Neuronal stem cell (in vitro differentiated cells): ENCODE results near the gene ALPK3.

Experiments
- DNase-seq: peaks from one replicate; pipeline ENCODE4 v3.0.0-alpha.2; 2013; ENCODE audit warnings: low spot score
- H2AFZ ChIP-seq: one replicate; pipeline ENCODE4 v1.6.1; 2013; ENCODE audit warnings: mild to moderate bottlenecking, low read length, inconsistent platforms
- H2AK5ac ChIP-seq: 2 replicates; pipeline ENCODE4 v1.6.1; 2013; ENCODE audit warnings: low read depth, mild to moderate bottlenecking, inconsistent platforms, low read length, moderate library complexity, mixed read lengths
- H2BK120ac ChIP-seq: 2 replicates; pipeline ENCODE4 v1.6.1; 2013; ENCODE audit warnings: low read depth, mild to moderate bottlenecking, inconsistent platforms, low read length, moderate library complexity, mixed read lengths
- H2BK12ac ChIP-seq: one replicate; pipeline ENCODE4 v1.6.1; 2013; ENCODE audit warnings: low read length, inconsistent platforms
- H2BK15ac ChIP-seq: 2 replicates; pipeline ENCODE4 v1.6.1; 2013; ENCODE audit warnings: mild to moderate bottlenecking, low read length, inconsistent platforms, mixed read lengths
- H2BK5ac ChIP-seq: one replicate; pipeline ENCODE4 v1.6.1; 2013; ENCODE audit warnings: inconsistent platforms, mild to moderate bottlenecking, low read length, moderate library complexity
- H3K14ac ChIP-seq: one replicate; pipeline ENCODE4 v1.6.1; 2013; ENCODE audit warnings: low read length, inconsistent platforms
- H3K18ac ChIP-seq: 2 replicates; pipeline ENCODE4 v1.6.1; 2013; ENCODE audit warnings: low read length, inconsistent platforms
- H3K23ac ChIP-seq: 2 replicates; pipeline ENCODE4 v1.6.1; 2013; ENCODE audit warnings: low read depth, mild to moderate bottlenecking, mixed read lengths, low read length, inconsistent platforms; ENCODE audit not compliant: poor library complexity
- H3K27ac ChIP-seq: replicated peaks from 3 replicates; pipeline ENCODE4 v1.5.1; 2013; ENCODE audit warnings: low read length, inconsistent platforms
- H3K27me3 ChIP-seq, 3 experiments: 2 replicates each; pipeline ENCODE4 v1.6.1; 2013; ENCODE audit warnings: low read length in 3 of 3, mild to moderate bottlenecking in 2 of 3, inconsistent platforms in 1 of 3, low read depth in 1 of 3, mixed read lengths in 1 of 3, moderate library complexity in 1 of 3; ENCODE audit not compliant: control insufficient read depth in 3 of 3, insufficient read depth in 3 of 3
- H3K36me3 ChIP-seq, 2 donors: replicated peaks in 1 of 2; 2 replicates each; pipeline ENCODE4 v1.6.1; 2013; ENCODE audit warnings: low read length in 2 of 2; ENCODE audit not compliant: control insufficient read depth in 2 of 2, insufficient read depth in 2 of 2
- H3K4ac ChIP-seq: 2 replicates; pipeline ENCODE4 v1.6.1; 2013; ENCODE audit warnings: inconsistent platforms, mild to moderate bottlenecking, low read length, moderate library complexity
- H3K4me1 ChIP-seq, 2 donors: 1 replicate in 1 of 2; 2 replicates in 1 of 2; pipeline ENCODE4 v1.6.1; 2013; ENCODE audit warnings: low read length in 2 of 2, low read depth in 1 of 2; ENCODE audit not compliant: control insufficient read depth in 2 of 2, insufficient read depth in 1 of 2
- H3K4me2 ChIP-seq: one replicate; pipeline ENCODE4 v1.6.1; 2013; ENCODE audit warnings: mild to moderate bottlenecking, low read length, inconsistent platforms; ENCODE audit not compliant: insufficient read depth, poor library complexity, severe bottlenecking
- H3K4me3 ChIP-seq, 2 donors: 2 replicates each; pipeline ENCODE4 v1.5.1; 2013; ENCODE audit warnings: low read length in 2 of 2, mild to moderate bottlenecking in 2 of 2, inconsistent platforms in 1 of 2, moderate library complexity in 1 of 2
- H3K79me1 ChIP-seq: one replicate; pipeline ENCODE4 v1.6.1; 2013; ENCODE audit warnings: low read depth, mild to moderate bottlenecking, inconsistent platforms, low read length, moderate library complexity
- H3K9ac ChIP-seq: one replicate; pipeline ENCODE4 v1.6.1; 2013; ENCODE audit warnings: mild to moderate bottlenecking, low read depth, low read length, inconsistent platforms; ENCODE audit not compliant: poor library complexity
- H3K9me3 ChIP-seq, 2 donors: replicated peaks in 1 of 2; 2 replicates each; pipeline versions ENCODE3 to v1.6.1; 2013; ENCODE audit warnings: low read length in 2 of 2, mild to moderate bottlenecking in 2 of 2, inconsistent platforms in 1 of 2, low read depth in 1 of 2, mixed read lengths in 1 of 2, moderate library complexity in 1 of 2; ENCODE audit not compliant: control insufficient read depth in 2 of 2, insufficient read depth in 1 of 2
- H4K8ac ChIP-seq: one replicate; pipeline ENCODE4 v1.6.1; 2013; ENCODE audit warnings: low read depth, mild to moderate bottlenecking, inconsistent platforms, low read length, moderate library complexity
- H4K91ac ChIP-seq: one replicate; pipeline ENCODE4 v1.6.1; 2013; ENCODE audit warnings: low read length, low read depth, mild to moderate bottlenecking, inconsistent platforms; ENCODE audit not compliant: poor library complexity
- WGBS, 2 donors: extraction: QIAGEN DNeasy Blood & Tissue Kit; methylation state at CpG; one replicate each; pipeline ENCODE4 v1.1.7; 2013; ENCODE audit warnings: missing lambda C conversion rate in 2 of 2, mixed read lengths in 1 of 2; ENCODE audit not compliant: insufficient read length in 2 of 2, insufficient replicate concordance in 1 of 2; ENCODE audit errors: extremely low coverage in 2 of 2; 5-methylcytosine and 5-hydroxymethylcytosine counted together

ALPK3 gene

DNA sequence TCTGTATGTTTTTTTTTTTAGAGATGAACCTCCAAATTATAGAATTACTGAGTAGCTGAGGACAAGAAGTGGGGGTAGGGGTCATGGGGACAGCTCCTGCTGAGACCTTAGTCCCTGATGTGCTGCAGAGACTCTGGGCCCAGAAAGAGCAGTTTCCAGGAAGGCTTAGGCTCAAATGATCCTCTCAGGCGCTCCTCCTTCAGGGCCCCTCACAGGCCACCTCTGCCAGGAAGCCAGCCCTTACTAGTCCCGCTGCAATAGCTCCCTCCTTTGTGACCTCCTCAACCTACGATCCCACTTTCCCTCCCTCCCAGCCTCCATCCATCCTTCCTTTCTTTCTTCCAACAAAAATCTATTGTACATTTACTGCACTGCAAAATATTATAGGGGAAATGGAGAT lies 91.9 kb downstream of the ALPK3 start:
- H2BK120ac ChIP-seq = no peak overlapping the region
- no peaks in the 10 kb centered on the region for H3K9me3 ChIP-seq
- no peak overlapping the region for H2BK12ac ChIP-seq
- H3K18ac ChIP-seq = no peak overlapping the region
- no peak overlapping the region for H3K4ac ChIP-seq
- H3K4me3 ChIP-seq = no peak overlapping the region
- H4K8ac ChIP-seq = no peak overlapping the region
- no peak overlapping the region for H2AK5ac ChIP-seq
- no peak overlapping the region for H2BK5ac ChIP-seq
- no peak overlapping the region for H3K4me2 ChIP-seq
- H3K27me3 ChIP-seq = peaks cover 0 to 5% (median 0%) of the 10 kb centered on the region in 3 experiments
- H2AFZ ChIP-seq = no peak overlapping the region
- H3K9ac ChIP-seq = no peak overlapping the region
- H4K91ac ChIP-seq = no peak overlapping the region
- H3K79me1 ChIP-seq = no peaks in the 10 kb centered on the region
- no peaks in the 10 kb centered on the region for H3K4me1 ChIP-seq
- no peak overlapping the region for H3K23ac ChIP-seq
- H3K27ac ChIP-seq = no peak overlapping the region
- WGBS, 2 donors = no CpG with 5 or more reads among the region's 3 CpGs
- H2BK15ac ChIP-seq = no peak overlapping the region
- H3K14ac ChIP-seq = no peak overlapping the region
- DNase-seq = no peak
- H3K36me3 ChIP-seq = no peaks in the 10 kb centered on the region

DNA sequence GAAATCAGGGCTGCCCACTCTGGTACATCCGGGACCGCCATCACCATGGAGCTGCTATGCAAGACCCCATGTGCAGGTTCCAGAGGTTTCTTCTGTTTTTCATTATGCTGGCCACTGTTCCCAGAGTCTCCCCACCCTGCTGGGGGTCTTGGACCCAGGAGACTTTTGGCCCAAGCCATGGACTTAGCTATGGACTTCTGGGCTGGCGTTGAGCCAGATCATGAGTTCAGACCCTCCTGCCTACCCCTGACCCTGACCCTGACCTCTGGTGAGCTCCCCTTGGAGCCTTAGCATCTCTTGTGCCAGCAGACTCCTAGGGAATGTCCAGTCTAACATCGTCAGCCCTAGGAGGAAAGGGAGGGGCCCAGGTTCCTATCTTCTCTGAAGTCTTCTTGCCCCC lies 92.6 kb downstream of the ALPK3 start:
- H3K4me1 ChIP-seq = no peaks in the 10 kb centered on the region
- no peak overlapping the region for H2BK5ac ChIP-seq
- no peak overlapping the region for H3K4ac ChIP-seq
- WGBS, 2 donors = no CpG with 5 or more reads among the region's 4 CpGs
- H3K79me1 ChIP-seq = no peaks in the 10 kb centered on the region
- no peak overlapping the region for H3K27ac ChIP-seq
- no peak overlapping the region for H3K9ac ChIP-seq
- no peak for DNase-seq
- no peak overlapping the region for H2AK5ac ChIP-seq
- no peaks in the 10 kb centered on the region for H3K9me3 ChIP-seq
- no peak overlapping the region for H2BK12ac ChIP-seq
- H4K91ac ChIP-seq = no peak overlapping the region
- H3K14ac ChIP-seq = no peak overlapping the region
- no peak overlapping the region for H3K18ac ChIP-seq
- no peaks in the 10 kb centered on the region for H3K36me3 ChIP-seq
- H2BK15ac ChIP-seq = no peak overlapping the region
- H3K4me3 ChIP-seq = no peak overlapping the region
- peaks cover 0 to 5% (median 0%) of the 10 kb centered on the region in 3 experiments for H3K27me3 ChIP-seq
- H2AFZ ChIP-seq = no peak overlapping the region
- no peak overlapping the region for H3K23ac ChIP-seq
- H3K4me2 ChIP-seq = no peak overlapping the region
- H2BK120ac ChIP-seq = no peak overlapping the region
- H4K8ac ChIP-seq = no peak overlapping the region

DNA sequence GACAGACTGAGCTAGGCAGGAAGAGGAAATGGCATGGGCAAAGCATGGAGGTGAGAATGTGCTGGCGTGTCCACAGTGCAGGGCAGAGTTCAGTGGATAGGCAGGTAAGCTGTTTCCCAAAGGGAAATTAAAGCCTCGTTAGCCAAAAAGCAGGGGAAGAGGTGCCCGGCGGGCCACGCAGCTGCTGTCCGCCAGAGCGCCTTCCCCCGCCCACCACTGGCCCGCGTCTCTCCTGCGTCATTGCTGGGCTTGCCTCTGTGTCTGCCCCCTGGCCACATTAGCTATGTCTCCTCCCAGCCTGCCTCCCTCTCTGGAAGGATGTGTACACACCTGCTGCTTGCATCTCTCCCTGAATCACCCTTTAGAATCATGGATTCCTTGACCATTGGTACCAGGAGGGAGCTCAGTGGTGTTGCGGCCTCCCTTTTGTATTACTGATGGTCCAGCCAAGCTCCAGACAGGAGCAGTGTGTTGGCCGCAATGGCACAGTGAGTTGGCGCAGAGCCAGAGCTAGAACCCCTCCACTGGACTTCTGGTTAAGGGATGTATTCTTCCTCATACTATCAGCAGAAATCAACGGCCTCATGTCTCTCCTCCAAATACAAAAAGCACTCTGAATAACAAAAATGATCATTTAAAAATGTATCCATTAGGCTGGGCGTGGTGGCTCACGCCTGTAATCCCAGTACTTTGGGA lies 93.9 kb downstream of the ALPK3 start:
- Histone ChIP-seq H3K23ac (no peak overlapping the region), H3K9ac (no peak overlapping the region), H3K4ac (no peak overlapping the region), H2BK15ac (no peak overlapping the region), H2AK5ac (no peak overlapping the region), H3K18ac (no peak overlapping the region), H2BK5ac (no peak overlapping the region), H3K4me3 (no peak overlapping the region), H3K79me1 (no peaks in the 10 kb centered on the region), H3K27ac (no peak overlapping the region), H4K8ac (no peak overlapping the region), H2AFZ (no peak overlapping the region), H4K91ac (no peak overlapping the region), H3K27me3 (peaks cover 0 to 5% (median 0%) of the 10 kb centered on the region in 3 experiments), H3K36me3 (no peaks in the 10 kb centered on the region), H3K4me1 (no peaks in the 10 kb centered on the region), H2BK12ac (no peak overlapping the region), H3K4me2 (no peak overlapping the region), H3K14ac (no peak overlapping the region), H3K9me3 (no peaks in the 10 kb centered on the region), H2BK120ac (no peak overlapping the region)
- no peak for DNase-seq
- WGBS, 2 donors = no CpG with 5 or more reads among the region's 17 CpGs

DNA sequence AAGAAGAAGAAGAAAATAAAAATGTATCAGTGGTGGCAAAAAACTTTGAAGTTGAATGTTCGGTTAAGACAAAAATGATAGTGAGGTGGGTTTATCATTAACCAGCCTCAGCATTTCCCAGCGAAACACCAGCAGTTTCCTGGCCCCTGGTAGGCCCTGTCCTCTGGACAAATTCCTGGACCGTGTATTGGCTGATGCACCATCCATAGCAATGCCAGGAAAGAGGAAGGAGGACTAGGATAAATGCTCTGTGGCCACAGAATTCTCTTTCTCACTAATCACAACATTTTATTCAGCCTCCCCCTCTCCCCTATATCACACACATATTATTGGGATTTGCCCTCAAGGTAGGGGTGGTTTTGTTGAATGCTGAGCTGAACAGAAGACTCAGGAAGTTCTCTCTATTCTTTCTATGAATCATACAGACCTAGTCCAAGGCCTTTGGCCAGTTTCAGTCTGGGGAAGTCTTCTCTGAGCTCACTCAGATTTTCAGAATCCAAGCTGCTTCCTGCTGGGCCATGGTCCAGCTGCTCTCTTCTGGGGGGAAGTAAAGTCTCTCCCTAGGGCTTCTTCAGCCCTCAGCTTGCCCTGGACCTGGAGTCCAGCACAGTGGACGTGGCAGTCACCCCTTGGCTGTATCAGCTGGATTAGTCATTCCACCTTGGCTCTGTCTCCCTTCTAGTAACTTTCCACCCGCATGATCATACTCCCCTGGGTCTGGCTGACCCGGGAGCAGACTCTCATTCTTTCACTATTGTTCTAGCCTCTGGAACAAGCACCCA lies 94.9 kb downstream of the ALPK3 start:
- no peaks in the 10 kb centered on the region for H3K4me1 ChIP-seq
- no peaks in the 10 kb centered on the region for H3K79me1 ChIP-seq
- no peak overlapping the region for H2BK5ac ChIP-seq
- no peak overlapping the region for H3K4me3 ChIP-seq
- H4K91ac ChIP-seq = no peak overlapping the region
- H2BK120ac ChIP-seq = no peak overlapping the region
- no peak overlapping the region for H3K23ac ChIP-seq
- H4K8ac ChIP-seq = no peak overlapping the region
- no peak overlapping the region for H3K9ac ChIP-seq
- no peak overlapping the region for H2BK15ac ChIP-seq
- no peaks in the 10 kb centered on the region for H3K9me3 ChIP-seq
- no CpG with 5 or more reads among the region's 6 CpGs for WGBS, 2 donors
- DNase-seq = no peak
- H3K27me3 ChIP-seq = peaks cover 0 to 5% (median 0%) of the 10 kb centered on the region in 3 experiments
- no peaks in the 10 kb centered on the region for H3K36me3 ChIP-seq
- no peak overlapping the region for H3K4ac ChIP-seq
- H3K14ac ChIP-seq = no peak overlapping the region
- H3K18ac ChIP-seq = no peak overlapping the region
- no peak overlapping the region for H3K27ac ChIP-seq
- H2AK5ac ChIP-seq = no peak overlapping the region
- no peak overlapping the region for H3K4me2 ChIP-seq
- no peak overlapping the region for H2AFZ ChIP-seq
- H2BK12ac ChIP-seq = no peak overlapping the region
